Inflammatory macrophage treated with lipopolysaccharide for 1 hour (primary cell): ENCODE data around the gene ENKUR.
"Not testable (repeated sequence)": the region's sequence is repeated elsewhere in the genome, so short reads cannot be mapped to it uniquely, and the experiment has no call there.

Source experiments
- DNase-seq, 2 donors: peaks; one replicate each; pipeline ENCODE4 v3.0.0-alpha.2; 2020 to 2022

The ENKUR gene

DNA sequence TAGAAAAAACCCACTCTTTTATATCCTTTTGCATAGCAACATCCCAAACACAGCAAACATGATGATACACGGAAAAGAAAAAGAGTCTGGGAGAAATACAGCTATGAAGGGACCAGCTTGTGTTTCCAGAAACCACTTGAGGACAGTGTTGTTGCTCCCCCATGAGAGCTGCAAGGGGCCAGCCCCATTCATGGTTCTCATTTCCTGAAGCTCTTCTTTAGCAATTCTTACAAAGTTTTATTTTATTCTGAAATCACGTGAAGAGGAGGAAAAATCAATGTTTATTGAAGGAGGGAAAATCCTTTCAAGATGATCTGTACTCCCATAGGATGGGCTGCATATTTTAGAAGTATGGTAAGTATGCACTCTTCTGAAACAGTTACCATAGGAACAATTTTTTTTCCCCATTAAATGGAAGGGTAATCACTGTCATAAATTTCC is 46.1 kb downstream of the ENKUR start:
- DNase-seq, result no peak

DNA sequence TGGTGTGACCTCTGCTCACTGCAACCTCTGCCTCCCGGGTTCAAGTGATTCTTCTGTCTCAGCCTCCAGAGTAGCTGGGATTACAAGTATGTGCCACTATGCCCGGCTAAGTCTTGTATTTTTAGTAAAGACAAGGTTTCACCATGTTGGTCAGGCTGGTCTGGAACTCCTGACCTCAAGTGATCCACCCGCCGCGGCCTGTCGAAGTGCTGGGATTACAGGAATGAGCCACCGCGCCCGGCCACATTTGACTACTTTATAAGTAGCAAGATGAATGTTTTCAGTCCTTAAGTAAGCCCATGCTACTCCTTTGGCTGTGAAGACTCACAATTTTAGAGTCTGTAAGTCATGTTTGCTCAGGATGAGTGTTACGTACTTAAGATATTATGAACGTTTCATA is 47.0 kb downstream of the ENKUR start:
- not testable (repeated sequence) for DNase-seq

- DNase-seq, result no peak
Observed at GRCh38 chr10:24968349-24968748, 47.6 kb downstream of the ENKUR start.

- no peak for DNase-seq
Observed at GRCh38 chr10:24966962-24967481, 48.9 kb downstream of the ENKUR start.

DNA sequence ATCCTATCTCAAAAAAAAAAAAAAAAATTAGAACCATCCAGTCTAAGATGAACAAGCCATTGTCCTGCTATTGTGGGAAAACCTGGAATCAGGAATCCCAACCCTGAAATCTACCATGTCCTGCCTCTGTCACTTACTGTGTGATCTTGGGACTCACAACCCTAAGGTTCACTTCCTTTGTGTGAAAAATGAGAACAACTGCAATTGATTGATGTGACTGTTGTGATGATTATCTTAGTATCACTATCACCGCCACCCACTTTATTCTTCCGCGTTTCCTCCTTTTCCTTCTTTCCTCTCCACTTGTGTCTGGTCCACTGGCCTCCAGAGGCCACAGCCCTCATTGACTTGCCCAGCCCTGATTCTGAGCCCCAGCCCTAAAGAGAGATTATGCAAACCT is 50.9 kb downstream of the ENKUR start:
- no peak for DNase-seq

DNA sequence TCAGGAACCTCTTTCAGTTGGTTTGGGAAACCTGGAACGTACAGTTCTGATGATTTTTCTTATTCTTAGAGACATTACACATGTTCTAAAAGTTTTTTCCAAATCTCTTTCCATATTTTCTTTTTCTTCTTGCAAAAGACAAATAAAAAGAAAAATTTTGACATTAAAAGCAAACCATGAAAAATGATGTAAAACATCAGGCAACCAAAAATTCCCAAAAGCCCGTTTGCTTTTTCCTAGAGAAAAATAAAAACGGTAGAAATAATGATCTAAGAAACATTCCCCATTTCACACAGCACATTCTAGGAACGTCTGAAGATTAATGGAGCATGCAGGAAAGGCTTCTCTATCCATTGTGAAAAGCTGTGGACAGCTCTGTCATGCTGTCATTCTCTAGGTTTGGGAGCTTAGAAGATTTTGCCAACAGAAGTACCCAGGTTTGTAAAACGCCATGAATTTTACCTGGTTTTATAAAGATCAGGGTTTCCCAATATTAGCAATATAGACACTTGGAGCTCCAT is 52.4 kb downstream of the ENKUR start:
- no peak for DNase-seq

GRCh38 chr10:24962995-24963394 is 53.0 kb downstream of the ENKUR start:
- DNase-seq, result no peak

- DNase-seq, result no peak
Observed at GRCh38 chr10:24961582-24961981, 54.4 kb downstream of the ENKUR start.

- no peak for DNase-seq
Observed at GRCh38 chr10:24959382-24959730, 56.6 kb downstream of the ENKUR start.

GRCh38 chr10:24958721-24959381 is 57.1 kb downstream of the ENKUR start:
- no peak for DNase-seq

DNA sequence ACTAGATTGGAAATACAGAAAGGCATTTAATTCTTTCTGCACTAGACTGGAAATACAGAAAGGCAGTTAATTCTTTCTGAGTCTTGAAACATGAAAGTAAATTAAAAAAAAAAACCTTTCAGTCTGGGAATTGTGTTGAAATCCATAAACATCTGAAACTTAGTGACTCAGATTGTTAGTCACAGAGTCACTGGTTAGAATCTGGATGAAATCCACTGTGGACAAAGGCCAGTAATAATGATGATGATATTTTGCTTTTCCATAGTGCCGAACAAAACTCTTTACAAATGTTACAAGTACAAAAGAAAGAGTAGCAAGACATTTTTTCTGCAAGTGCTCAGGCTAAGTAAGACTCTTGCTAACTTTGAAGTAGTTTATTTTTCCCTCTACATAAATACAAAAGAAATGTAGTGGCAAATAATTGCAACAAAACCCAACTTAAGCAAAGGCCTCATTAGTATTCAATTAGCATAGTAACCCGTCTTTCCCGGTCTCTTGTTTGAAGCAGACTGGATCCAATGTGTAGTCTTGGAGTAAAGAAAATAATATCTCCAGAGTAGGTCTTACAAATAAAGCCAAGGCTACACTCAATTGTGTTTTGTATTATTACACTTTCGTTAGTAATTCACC is 57.8 kb downstream of the ENKUR start:
- peak; percentile 9 to 46 for DNase-seq

GRCh38 chr10:24957624-24958051 is 58.3 kb downstream of the ENKUR start:
- not testable (repeated sequence) for DNase-seq

GRCh38 chr10:24953675-24954074 is 62.3 kb downstream of the ENKUR start:
- no peak for DNase-seq

DNA sequence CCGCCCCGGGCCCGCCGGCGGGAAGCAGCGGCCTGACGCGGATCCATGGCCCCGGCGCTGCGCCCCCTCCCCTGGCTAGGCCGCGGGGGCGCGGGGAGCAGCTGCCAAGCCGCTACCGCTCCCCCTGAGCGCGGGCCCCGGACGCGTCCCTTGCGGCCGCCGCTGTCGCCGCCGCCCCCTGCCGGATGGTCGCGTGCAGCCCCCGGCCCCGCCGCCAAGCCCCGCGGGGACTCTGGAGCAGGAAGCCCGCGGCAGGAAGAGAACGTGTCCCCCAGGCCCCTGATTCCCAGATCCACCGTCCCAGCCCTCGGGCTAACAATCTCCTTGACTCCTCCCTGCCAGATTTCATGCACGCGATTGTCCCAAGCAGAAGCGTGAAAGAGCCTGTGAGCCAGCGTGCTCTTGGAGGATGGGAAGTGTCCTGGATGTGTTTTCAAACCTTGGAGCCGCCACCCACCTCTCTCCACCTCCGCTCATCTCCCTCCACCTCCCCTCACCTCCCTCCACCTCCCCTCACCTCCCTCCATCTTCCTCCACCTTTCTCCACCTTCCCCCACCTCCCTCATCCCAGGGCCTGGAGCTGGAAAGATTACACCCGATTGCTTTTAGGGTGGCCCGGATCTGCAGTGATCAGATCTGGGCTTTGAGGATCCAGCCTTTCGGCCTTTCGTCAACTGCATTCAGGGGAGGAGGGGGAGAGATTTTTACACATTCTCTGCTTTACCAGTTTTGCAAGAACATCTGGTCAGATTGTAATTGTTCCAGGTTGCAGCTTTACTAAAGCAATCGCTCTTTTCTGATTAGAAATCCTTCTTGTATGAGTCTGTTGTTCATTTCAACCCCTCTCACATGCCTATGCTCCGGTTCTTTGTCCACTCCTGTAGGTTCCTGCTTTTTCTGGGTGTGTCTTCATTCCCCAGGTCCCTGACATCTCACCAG is 63.0 kb downstream of the ENKUR start:
- DNase-seq, result no peak

DNA sequence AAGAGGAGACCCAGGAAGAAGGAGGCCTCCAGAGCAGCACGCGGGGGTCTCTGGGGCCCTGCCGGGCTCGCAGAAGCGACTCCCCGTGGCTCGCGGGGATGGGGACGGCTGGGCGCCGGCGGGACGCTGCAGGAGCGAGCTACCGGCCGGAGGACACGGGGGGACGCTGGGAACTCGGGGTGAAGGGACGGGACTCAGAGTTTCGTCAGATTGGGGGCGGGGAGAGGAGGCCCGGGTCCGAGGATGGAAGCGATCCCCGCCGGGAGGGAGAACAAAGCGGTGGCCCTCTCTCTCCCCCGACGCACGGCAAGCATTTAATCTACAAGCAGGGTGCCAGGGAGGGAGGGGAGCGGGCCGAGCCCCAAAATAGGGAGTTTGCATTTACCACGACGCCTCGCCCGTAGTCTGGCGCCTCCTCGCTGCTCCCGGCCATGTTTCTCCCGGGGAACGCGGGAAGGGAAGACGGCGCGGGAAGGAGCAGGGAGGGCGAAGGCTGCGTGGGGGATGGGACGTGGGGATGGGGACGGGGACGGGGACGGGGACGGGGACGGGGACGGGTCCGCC is 63.7 kb downstream of the ENKUR start, which contains the start of gene PRTFDC1:
Gene PRTFDC1, minus strand, starts transcription at position 464 of the 564 bp plus-strand sequence. Its CDS starts 31 bp downstream, at position 433.
- peak in 1 of 2 donors; percentile 11 for DNase-seq

DNA sequence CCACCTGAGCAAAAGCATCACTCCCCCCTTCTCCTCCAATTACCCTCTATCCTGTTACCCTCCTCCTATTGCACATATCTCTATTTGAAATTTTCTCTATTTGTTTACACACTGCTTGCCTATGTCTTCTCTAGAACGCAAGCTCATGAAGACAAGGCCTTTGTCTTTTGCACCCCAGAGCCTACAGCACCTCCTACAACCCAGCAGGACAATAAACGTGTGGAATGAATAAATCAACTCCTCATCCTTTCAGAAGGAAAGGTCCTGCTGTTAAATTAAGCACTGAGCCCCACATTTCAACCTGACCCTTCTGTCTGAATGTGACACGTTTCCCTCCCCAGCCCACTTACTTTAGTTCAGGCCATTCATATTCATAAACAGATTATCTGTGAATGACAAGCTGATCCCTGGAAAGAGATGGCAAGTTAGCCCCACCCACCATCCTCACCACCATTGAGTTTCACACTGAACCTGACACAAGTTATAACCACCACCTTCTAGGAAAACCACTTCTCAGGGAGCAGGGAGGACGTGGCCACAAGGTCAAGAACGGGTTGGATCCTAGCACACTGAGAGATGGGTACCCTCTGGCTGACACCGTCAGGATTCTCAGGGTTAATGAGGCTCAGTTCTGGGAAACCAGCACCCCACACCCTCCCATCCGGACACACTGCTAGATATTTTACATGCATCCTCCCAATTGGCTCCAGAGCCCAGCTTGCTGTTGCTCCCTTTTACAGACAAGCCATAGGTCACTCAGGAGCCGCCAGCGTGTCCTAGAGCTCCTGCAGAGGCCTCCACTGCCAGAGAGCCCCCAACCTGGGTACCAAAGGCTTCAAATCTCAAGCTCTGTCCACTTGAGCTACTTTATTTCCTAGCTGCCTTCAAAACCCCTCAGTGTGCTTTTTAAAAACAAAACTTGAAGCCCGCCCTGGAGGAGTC is 64.5 kb downstream of the ENKUR start:
- DNase-seq, result no peak

GRCh38 chr10:24950439-24950838 is 65.5 kb downstream of the ENKUR start:
- no peak for DNase-seq

DNA sequence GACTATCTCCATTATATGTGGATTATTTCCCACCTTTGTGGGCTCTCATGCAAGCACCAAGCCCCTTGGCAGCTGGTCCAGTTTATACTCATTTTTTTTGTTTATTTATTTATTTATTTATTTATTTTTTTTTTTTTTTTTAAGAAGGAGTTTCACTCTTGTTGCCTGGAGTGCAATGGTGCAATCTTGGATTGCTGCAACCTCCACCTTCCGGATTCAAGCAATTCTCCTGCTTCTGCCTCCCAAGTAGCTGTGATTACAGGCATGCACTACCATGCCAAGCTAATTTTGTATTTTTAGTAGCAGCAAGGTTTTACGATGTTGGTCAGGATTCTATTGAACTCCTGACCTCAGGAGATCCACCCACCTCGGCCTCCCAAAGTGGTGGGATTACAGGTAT is 66.3 kb downstream of the ENKUR start:
- no peak for DNase-seq

GRCh38 chr10:24947304-24948097 is 68.5 kb downstream of the ENKUR start:
- no peak for DNase-seq

GRCh38 chr10:24944512-24945255 is 71.3 kb downstream of the ENKUR start:
- DNase-seq, result no peak
